HG03108 (cell line): ENCODE results near the gene SULT1E1.
"Not testable (repeated sequence)": the region's sequence is repeated elsewhere in the genome, so short reads cannot be mapped to it uniquely, and the experiment has no call there.

ENCODE experiments used
- ATAC-seq: cut with Tn5 transposase; IDR thresholded peaks from one replicate; pipeline ENCODE4 v1.9.1; 2021; ENCODE audit warnings: moderate library complexity; ENCODE audit not compliant: unreplicated experiment

Gene SULT1E1

GRCh38 chr4:69843932-69844331 is 16.0 kb downstream of the SULT1E1 start:
- no peak for ATAC-seq

GRCh38 chr4:69843301-69843700 is 16.6 kb downstream of the SULT1E1 start:
- no peak for ATAC-seq

- no peak for ATAC-seq
Observed at GRCh38 chr4:69838977-69839376, 21.0 kb downstream of the SULT1E1 start.

GRCh38 chr4:69836287-69836686 is 23.7 kb downstream of the SULT1E1 start:
- ATAC-seq: no peak

GRCh38 chr4:69835766-69836165 is 24.2 kb downstream of the SULT1E1 start:
- no peak for ATAC-seq

- ATAC-seq: no peak
Observed at GRCh38 chr4:69833251-69833650, 26.7 kb downstream of the SULT1E1 start.

- peak; percentile 37 for ATAC-seq
Observed at GRCh38 chr4:69832326-69833030, 27.5 kb downstream of the SULT1E1 start.

GRCh38 chr4:69831646-69832325 is 28.2 kb downstream of the SULT1E1 start:
- peak; percentile 85 for ATAC-seq

- ATAC-seq: no peak
Observed at GRCh38 chr4:69831270-69831627, 28.7 kb downstream of the SULT1E1 start.

GRCh38 chr4:69830560-69831269 is 29.2 kb downstream of the SULT1E1 start:
- no peak for ATAC-seq

- no peak for ATAC-seq
Observed at GRCh38 chr4:69830192-69830559, 29.8 kb downstream of the SULT1E1 start.

GRCh38 chr4:69829678-69830077 is 30.3 kb downstream of the SULT1E1 start:
- ATAC-seq: no peak

- ATAC-seq: no peak
Observed at GRCh38 chr4:69828828-69829227, 31.1 kb downstream of the SULT1E1 start.

- not testable (repeated sequence) for ATAC-seq
Observed at GRCh38 chr4:69825056-69825455, 34.9 kb downstream of the SULT1E1 start.

- peak; percentile 73 for ATAC-seq
Observed at GRCh38 chr4:69823481-69824186, 36.3 kb downstream of the SULT1E1 start.

GRCh38 chr4:69823048-69823447 is 36.9 kb downstream of the SULT1E1 start:
- ATAC-seq: no peak

GRCh38 chr4:69822198-69822597 is 37.7 kb downstream of the SULT1E1 start:
- no peak for ATAC-seq

- ATAC-seq: no peak
Observed at GRCh38 chr4:69818060-69818639, 41.8 kb downstream of the SULT1E1 start.

GRCh38 chr4:69816236-69816635 is 43.7 kb downstream of the SULT1E1 start:
- ATAC-seq: no peak

GRCh38 chr4:69813628-69814027 is 46.3 kb downstream of the SULT1E1 start:
- ATAC-seq: no peak

- ATAC-seq: no peak
Observed at GRCh38 chr4:69811166-69811565, 48.8 kb downstream of the SULT1E1 start.
